ENCODE results near the gene ACYP1. TPM values are rescaled to one million over a fixed set of nuclear protein-coding genes. Genes with fewer than 3 reads are reported as not detected.

ACYP1 gene
- polyA plus RNA-seq, 1 of the 3 experiments (the other 2 are of a cell fraction): 53.5 TPM

GRCh38 chr14:75049136-75049535, 14.7 kb downstream of the ACYP1 start (continued):
- no peak for TF ChIP-seq MAX (IDR thresholded peaks at IDR 0.05; ENCODE audit: low read depth)

GRCh38 chr14:75048101-75048500, 15.7 kb downstream of the ACYP1 start:
- Histone ChIP-seq H3K4me1 (ENCODE audit: control insufficient read depth in 1 of 2, insufficient read depth in 2 of 2, low read depth in 1 of 2, low read length in 1 of 2) (peaks cover 11 to 16% of the 10 kb centered on the region in 2 experiments), H3F3A (replicated peaks; ENCODE audit: insufficient read depth) (peaks cover 26% of the 10 kb centered on the region), H2AFZ (ENCODE audit: low read depth) (no peak overlapping the region), H3K4me3 (ENCODE audit: low read depth in 2 of 2, low read length in 1 of 2) (no peak overlapping the region), H3K27ac (ENCODE audit: low read depth in 2 of 2, low read length in 1 of 2) (no peak overlapping the region), H3K9me3 (no peaks in the 10 kb centered on the region), H4K20me1 (ENCODE audit: insufficient read depth) (no peaks in the 10 kb centered on the region), H3K27me3 (ENCODE audit: insufficient read depth) (no peaks in the 10 kb centered on the region), H3K9me2 (no peaks in the 10 kb centered on the region), H3K79me2 (ENCODE audit: insufficient read depth) (peaks cover 3% of the 10 kb centered on the region; the same call in 1 of the 2 replicates), H3K36me3 (replicated peaks in 1 of 2; ENCODE audit: control insufficient read depth in 1 of 2, insufficient read depth in 2 of 2, low read length in 1 of 2) (peaks cover 0 to 4% of the 10 kb centered on the region in 2 experiments), H3K4me2 (no peak overlapping the region), H3K9ac (no peak overlapping the region)
- POLR2A ChIA-PET: no interaction called here
- no peak for DNase-seq
- 88% methylated on average over 2 of the region's 2 CpGs for WGBS (ENCODE audit: low lambda C conversion rate)
- CTCF ChIA-PET: interaction anchor here (1.3 kb wide), 1 partner anchor 40 kb away, joined by 4 read pairs; no protein-coding TSS in a partner anchor
- TF ChIP-seq SIN3A (IDR thresholded peaks at IDR 0.05; ENCODE audit: borderline replicate concordance, low read depth, low read length): no peak
- no peak for TF ChIP-seq RAD21 (IDR thresholded peaks at IDR 0.05; ENCODE audit: low read length)
- no peak for TF ChIP-seq YY1 (IDR thresholded peaks at IDR 0.05; ENCODE audit: low read depth)
- no peak for TF ChIP-seq MAX (IDR thresholded peaks at IDR 0.05; ENCODE audit: low read depth)
- TF ChIP-seq REST (IDR thresholded peaks at IDR 0.05; ENCODE audit: low read depth, low read length): no peak

GRCh38 chr14:75047506-75047905, 16.3 kb downstream of the ACYP1 start:
- H3K36me3 ChIP-seq (replicated peaks in 1 of 2; ENCODE audit: control insufficient read depth in 1 of 2, insufficient read depth in 2 of 2, low read length in 1 of 2): peaks cover 0 to 2% of the 10 kb centered on the region in 2 experiments
- H3K9ac ChIP-seq: no peak overlapping the region
- H3K4me3 ChIP-seq (ENCODE audit: low read depth in 2 of 2, low read length in 1 of 2): no peak overlapping the region
- TF ChIP-seq FOXJ3 (CRISPR knock-in tag; IDR thresholded peaks at IDR 0.05) (no peak), RFX5 (IDR thresholded peaks at IDR 0.05; ENCODE audit: low read length) (no peak)
- peaks cover 11 to 20% of the 10 kb centered on the region in 2 experiments; a peak in 3 of 4 replicates for H3K4me1 ChIP-seq (ENCODE audit: control insufficient read depth in 1 of 2, insufficient read depth in 2 of 2, low read depth in 1 of 2, low read length in 1 of 2)
- no peaks in the 10 kb centered on the region for H3K9me2 ChIP-seq
- H3K27me3 ChIP-seq (ENCODE audit: insufficient read depth): no peaks in the 10 kb centered on the region
- WGBS (ENCODE audit: low lambda C conversion rate): 94% methylated on average over 4 of the region's 4 CpGs
- CTCF ChIA-PET: no interaction called here
- no peak for DNase-seq
- peaks cover 6% of the 10 kb centered on the region; the same call in 1 of the 2 replicates for H3K79me2 ChIP-seq (ENCODE audit: insufficient read depth)
- H3F3A ChIP-seq (replicated peaks; ENCODE audit: insufficient read depth): peaks cover 20% of the 10 kb centered on the region
- POLR2A ChIA-PET: no interaction called here
- H2AFZ ChIP-seq (ENCODE audit: low read depth): no peak overlapping the region
- no peaks in the 10 kb centered on the region for H3K9me3 ChIP-seq
- H3K27ac ChIP-seq (ENCODE audit: low read depth in 2 of 2, low read length in 1 of 2): no peak overlapping the region
- no peak overlapping the region for H3K4me2 ChIP-seq
- no peaks in the 10 kb centered on the region for H4K20me1 ChIP-seq (ENCODE audit: insufficient read depth)

Measured in SK-N-SH (cell line).